Measurements from ENCODE around the gene ZNF746.

DNA sequence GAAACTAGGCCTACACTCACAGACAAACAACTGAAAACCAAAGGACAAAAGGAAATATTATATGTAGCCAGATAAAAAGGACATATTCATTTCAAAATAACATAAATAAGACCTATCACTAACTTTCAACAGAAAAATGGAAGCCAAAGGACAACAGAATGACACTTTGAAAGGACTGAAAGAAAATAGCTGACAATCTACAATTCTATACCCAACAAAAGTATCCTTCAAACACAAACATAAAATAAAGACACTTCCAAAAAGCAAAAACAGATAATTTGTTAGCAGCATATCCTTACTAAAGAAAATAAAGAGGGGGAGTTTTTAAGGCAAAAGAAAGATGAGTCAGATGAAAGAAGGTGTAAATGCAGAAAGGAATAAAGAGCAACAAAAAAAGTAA, 7.9 kb upstream of the ZNF746 start:
- no peak for TF ChIP-seq EZH2 (IDR thresholded peaks at IDR 0.05; ENCODE audit: borderline replicate concordance, low read depth, low read length, severe bottlenecking)
- TF ChIP-seq, protein P1, sequence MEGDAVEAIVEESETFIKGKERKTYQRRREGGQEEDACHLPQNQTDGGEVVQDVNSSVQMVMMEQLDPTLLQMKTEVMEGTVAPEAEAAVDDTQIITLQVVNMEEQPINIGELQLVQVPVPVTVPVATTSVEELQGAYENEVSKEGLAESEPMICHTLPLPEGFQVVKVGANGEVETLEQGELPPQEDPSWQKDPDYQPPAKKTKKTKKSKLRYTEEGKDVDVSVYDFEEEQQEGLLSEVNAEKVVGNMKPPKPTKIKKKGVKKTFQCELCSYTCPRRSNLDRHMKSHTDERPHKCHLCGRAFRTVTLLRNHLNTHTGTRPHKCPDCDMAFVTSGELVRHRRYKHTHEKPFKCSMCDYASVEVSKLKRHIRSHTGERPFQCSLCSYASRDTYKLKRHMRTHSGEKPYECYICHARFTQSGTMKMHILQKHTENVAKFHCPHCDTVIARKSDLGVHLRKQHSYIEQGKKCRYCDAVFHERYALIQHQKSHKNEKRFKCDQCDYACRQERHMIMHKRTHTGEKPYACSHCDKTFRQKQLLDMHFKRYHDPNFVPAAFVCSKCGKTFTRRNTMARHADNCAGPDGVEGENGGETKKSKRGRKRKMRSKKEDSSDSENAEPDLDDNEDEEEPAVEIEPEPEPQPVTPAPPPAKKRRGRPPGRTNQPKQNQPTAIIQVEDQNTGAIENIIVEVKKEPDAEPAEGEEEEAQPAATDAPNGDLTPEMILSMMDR (IDR thresholded peaks at IDR 0.05; ENCODE audit: extremely low read depth in 1 of 2, insufficient read depth in 1 of 2, low read depth in 1 of 2, low read length in 2 of 2), result no peak
- no peak for TF ChIP-seq POLR2AphosphoS5 (IDR thresholded peaks at IDR 0.05; ENCODE audit: insufficient read depth, low read depth, low read length)
- TF ChIP-seq GATA2 (IDR thresholded peaks at IDR 0.05; ENCODE audit: insufficient read depth, insufficient read length, low read depth, low read length), result no peak
- TF ChIP-seq FOS (IDR thresholded peaks at IDR 0.05; ENCODE audit: borderline replicate concordance, insufficient read depth, low read length), result no peak
- no peak for TF ChIP-seq MAX (IDR thresholded peaks at IDR 0.05; ENCODE audit: insufficient read depth, insufficient read length)
